Astrocyte of the spinal cord (primary cell): Measurements from ENCODE around the gene C11orf71.

Source experiments
- DNase-seq: peaks from one replicate; pipeline ENCODE4 v3.0.0; 2011; ENCODE audit warnings: low read depth, low spot score
- H3K4me3 ChIP-seq: 2 replicates; pipeline ENCODE4 v1.5.1; 2011; ENCODE audit warnings: low read depth, mild to moderate bottlenecking, low read length, moderate library complexity
- in situ Hi-C: cut with HindIII; loops from 2 replicates; pipeline ENCODE4 v1.10.0; 2017; ENCODE audit warnings: low sequenced_read_pairs
- TF ChIP-seq, protein P1 (sequence below): IDR thresholded peaks from 2 replicates; pipeline ENCODE4 v1.5.1; 2012; ENCODE audit warnings: low read depth, mild to moderate bottlenecking, low read length, inconsistent platforms

C11orf71 gene

DNA sequence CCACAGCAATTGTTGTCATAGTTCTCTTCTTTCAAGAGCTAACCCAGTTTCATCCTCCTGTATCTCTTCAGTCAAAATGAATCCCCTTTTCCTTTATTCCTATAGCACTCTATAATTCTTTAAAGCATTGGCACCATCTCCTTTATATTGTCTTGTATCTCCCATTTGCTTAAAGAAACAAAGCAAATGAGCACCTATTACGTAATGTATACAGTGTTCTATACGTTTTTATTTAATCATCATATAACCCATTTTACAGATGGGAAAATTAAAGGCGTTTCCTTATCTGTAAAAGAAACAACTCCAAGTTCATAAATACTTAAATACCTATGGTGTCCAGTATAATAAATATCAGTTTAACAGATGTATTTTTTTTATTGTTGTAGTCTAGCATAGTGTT, 32.6 kb upstream of the C11orf71 start:
- in situ Hi-C loops, result no loop called here
- no peak for DNase-seq
- TF ChIP-seq, protein P1, sequence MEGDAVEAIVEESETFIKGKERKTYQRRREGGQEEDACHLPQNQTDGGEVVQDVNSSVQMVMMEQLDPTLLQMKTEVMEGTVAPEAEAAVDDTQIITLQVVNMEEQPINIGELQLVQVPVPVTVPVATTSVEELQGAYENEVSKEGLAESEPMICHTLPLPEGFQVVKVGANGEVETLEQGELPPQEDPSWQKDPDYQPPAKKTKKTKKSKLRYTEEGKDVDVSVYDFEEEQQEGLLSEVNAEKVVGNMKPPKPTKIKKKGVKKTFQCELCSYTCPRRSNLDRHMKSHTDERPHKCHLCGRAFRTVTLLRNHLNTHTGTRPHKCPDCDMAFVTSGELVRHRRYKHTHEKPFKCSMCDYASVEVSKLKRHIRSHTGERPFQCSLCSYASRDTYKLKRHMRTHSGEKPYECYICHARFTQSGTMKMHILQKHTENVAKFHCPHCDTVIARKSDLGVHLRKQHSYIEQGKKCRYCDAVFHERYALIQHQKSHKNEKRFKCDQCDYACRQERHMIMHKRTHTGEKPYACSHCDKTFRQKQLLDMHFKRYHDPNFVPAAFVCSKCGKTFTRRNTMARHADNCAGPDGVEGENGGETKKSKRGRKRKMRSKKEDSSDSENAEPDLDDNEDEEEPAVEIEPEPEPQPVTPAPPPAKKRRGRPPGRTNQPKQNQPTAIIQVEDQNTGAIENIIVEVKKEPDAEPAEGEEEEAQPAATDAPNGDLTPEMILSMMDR, result no peak
- no peak overlapping the region for H3K4me3 ChIP-seq

GRCh38 chr11:114430290-114430689, 30.0 kb upstream of the C11orf71 start:
- DNase-seq, result no peak
- TF ChIP-seq, protein P1, result no peak
- in situ Hi-C loops, result no loop called here

DNA sequence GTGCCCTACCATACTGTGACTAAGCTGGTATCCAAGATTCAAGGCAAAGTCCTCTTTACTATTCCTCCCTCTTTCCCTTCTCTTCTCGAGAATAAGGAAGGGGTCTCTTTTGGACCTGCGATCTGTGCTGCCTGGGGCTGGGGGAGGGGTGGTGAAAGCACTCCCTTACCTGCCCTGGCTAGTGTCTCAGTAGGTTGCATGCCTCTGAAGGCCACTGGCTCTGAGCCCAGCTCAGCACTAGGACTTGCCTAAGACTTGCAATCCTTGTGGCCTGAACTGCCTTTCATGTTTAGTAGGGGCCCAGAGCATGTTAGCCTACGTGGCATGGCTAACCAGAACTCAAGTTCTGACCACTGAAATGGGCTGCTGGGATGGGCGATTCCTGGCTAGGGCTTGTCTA, 26.0 kb upstream of the C11orf71 start:
- in situ Hi-C loops, result no loop called here
- TF ChIP-seq, protein P1, result no peak
- H3K4me3 ChIP-seq, result no peak overlapping the region
- DNase-seq, result no peak

More at GRCh38 chr11:114430290-114430689, 30.0 kb upstream of the C11orf71 start:
- no peak overlapping the region for H3K4me3 ChIP-seq

DNA sequence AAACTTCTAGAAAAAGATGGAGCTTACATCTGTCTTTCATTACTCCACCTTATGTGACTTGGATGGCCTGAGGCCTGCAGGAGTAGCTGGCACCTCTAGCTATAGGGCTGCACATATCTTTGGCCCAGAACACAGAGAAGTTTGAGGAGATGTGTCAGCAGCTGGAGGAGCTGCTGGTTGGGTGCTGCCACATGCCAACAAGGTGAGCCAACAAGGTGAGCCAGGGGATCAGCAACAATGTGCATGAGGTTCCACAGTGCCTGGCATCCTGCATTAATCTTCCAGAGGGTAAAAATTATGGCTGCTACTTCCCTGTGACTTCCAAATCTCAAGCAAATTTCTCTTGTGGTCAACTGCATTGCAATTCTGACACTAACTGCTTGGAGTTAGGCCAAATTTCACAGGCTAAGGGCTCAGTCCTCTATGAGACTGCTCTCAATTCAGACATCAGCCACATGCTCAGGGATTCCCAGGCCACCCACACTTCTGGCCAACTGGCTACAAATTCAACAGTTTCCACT, 16.2 kb upstream of the C11orf71 start:
- peak; percentile 41 for DNase-seq
- no peak overlapping the region for H3K4me3 ChIP-seq
- in situ Hi-C loops, result no loop called here
- TF ChIP-seq, protein P1, result no peak

- DNase-seq, result no peak
Measured at GRCh38 chr11:114413958-114414357, 13.6 kb upstream of the C11orf71 start.

DNA sequence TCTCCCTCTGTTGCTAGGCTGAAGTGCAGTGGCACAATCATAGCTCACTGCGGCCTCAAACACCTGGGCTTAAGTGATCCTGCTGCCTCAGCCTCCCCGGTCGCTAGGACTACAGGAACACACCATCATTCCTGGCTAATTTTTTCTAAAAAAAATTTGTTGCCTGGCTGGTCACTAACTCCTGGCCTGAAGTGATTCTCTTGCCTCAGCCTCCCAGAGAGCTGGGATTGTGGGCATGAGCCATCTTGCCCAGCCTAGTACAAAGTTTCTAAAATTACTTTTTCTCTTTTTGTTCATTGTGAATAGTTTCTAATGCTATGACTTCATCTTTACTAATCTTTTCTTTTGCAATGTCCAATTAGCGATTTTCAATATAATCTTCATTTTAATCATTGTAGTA, 12.6 kb upstream of the C11orf71 start:
- DNase-seq, result no peak
- TF ChIP-seq, protein P1, result no peak
- no peak overlapping the region for H3K4me3 ChIP-seq
- in situ Hi-C loops, result no loop called here

More at GRCh38 chr11:114413958-114414357, 13.6 kb upstream of the C11orf71 start:
- in situ Hi-C loops, result no loop called here
- TF ChIP-seq, protein P1, result no peak
- H3K4me3 ChIP-seq, result no peak overlapping the region

- in situ Hi-C loops, result no loop called here
- peak overlapping the region; percentile 96 for H3K4me3 ChIP-seq
- peak; percentile 15 for DNase-seq
- TF ChIP-seq, protein P1, result no peak
Measured at GRCh38 chr11:114401311-114401710, 1.0 kb upstream of the C11orf71 start.
